Measurements from ENCODE around the gene FKBP1C.

Gene FKBP1C

DNA sequence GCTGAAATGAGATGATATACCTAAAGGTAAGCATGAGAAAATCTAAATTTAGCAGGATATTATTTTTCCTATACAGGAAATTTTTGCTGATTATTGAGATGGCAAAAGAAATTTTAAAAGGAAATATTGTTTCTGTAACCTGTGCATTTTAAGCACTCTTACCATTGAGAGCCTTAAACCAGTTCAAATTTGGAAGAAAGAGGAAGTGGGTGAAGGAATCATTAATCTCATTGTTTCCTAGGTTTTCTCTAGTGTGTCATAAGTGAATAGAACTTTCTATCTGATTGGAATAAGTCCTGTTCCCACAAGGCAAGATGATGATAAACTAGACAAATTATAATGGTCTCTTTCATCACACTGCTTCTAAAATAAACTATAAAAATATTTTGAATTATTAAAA, 22.4 kb upstream of the FKBP1C start:
- TF ChIP-seq POLR2AphosphoS5 (IDR thresholded peaks at IDR 0.05; ENCODE audit: low read depth, low read length) (no peak), TAF1 (IDR thresholded peaks at IDR 0.05; ENCODE audit: borderline replicate concordance, insufficient read depth, low read length) (no peak), FOXP2 (optimal IDR thresholded peaks at IDR 0.05; ENCODE audit: borderline replicate concordance, extremely low read depth, extremely low read length, insufficient read depth) (no peak), SIN3A (IDR thresholded peaks at IDR 0.05; ENCODE audit: borderline replicate concordance, insufficient read depth, low read length) (no peak)
- TF ChIP-seq, protein P1, sequence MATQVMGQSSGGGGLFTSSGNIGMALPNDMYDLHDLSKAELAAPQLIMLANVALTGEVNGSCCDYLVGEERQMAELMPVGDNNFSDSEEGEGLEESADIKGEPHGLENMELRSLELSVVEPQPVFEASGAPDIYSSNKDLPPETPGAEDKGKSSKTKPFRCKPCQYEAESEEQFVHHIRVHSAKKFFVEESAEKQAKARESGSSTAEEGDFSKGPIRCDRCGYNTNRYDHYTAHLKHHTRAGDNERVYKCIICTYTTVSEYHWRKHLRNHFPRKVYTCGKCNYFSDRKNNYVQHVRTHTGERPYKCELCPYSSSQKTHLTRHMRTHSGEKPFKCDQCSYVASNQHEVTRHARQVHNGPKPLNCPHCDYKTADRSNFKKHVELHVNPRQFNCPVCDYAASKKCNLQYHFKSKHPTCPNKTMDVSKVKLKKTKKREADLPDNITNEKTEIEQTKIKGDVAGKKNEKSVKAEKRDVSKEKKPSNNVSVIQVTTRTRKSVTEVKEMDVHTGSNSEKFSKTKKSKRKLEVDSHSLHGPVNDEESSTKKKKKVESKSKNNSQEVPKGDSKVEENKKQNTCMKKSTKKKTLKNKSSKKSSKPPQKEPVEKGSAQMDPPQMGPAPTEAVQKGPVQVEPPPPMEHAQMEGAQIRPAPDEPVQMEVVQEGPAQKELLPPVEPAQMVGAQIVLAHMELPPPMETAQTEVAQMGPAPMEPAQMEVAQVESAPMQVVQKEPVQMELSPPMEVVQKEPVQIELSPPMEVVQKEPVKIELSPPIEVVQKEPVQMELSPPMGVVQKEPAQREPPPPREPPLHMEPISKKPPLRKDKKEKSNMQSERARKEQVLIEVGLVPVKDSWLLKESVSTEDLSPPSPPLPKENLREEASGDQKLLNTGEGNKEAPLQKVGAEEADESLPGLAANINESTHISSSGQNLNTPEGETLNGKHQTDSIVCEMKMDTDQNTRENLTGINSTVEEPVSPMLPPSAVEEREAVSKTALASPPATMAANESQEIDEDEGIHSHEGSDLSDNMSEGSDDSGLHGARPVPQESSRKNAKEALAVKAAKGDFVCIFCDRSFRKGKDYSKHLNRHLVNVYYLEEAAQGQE (IDR thresholded peaks at IDR 0.05; ENCODE audit: insufficient read depth in 1 of 2, low read depth in 2 of 2, low read length in 2 of 2) = no peak

DNA sequence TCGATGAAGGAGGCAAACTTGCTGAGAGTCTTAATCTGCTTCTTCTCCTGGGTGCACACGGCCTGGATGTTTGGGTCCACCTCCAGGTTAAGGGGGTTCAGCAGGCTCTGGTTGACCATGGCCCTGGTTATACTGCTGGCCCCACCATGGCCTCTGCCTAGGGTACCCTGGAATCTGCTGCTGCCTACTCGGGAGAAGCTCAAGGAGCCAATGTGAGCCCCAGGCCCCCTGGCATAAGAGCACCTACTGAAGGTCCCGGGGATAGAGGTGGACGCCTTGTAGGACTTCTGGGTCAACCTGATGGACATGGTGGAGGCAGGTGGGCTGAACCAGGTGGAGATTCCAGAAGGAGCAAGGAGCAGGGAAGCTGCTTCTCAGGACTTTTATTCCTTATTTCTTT, 17.9 kb upstream of the FKBP1C start:
- TF ChIP-seq SIN3A (IDR thresholded peaks at IDR 0.05; ENCODE audit: borderline replicate concordance, insufficient read depth, low read length) (no peak), TAF1 (IDR thresholded peaks at IDR 0.05; ENCODE audit: borderline replicate concordance, insufficient read depth, low read length) (no peak), POLR2AphosphoS5 (IDR thresholded peaks at IDR 0.05; ENCODE audit: low read depth, low read length) (no peak), FOXP2 (optimal IDR thresholded peaks at IDR 0.05; ENCODE audit: borderline replicate concordance, extremely low read depth, extremely low read length, insufficient read depth) (no peak)
- TF ChIP-seq, protein P1 (IDR thresholded peaks at IDR 0.05; ENCODE audit: insufficient read depth in 1 of 2, low read depth in 2 of 2, low read length in 2 of 2) = no peak

DNA sequence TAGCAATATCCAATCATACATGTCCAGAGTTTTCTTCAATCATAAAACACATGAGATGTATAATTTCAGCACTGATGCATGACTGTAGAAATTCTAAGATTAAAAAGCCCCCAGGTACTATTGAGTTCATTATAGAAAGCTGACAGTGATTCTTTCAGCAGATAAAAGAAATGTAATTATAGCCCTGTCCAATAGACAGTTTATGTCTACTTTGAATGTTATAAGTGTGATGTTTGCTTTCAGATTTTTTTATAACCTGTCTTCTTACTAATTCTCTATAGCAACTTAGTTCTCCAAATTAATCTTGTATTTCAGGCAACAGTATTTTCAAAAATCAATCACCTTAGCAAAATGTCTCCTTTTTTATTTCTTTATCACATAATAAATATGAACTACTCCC, 13.5 kb upstream of the FKBP1C start:
- TF ChIP-seq POLR2AphosphoS5 (IDR thresholded peaks at IDR 0.05; ENCODE audit: low read depth, low read length) (no peak), FOXP2 (optimal IDR thresholded peaks at IDR 0.05; ENCODE audit: borderline replicate concordance, extremely low read depth, extremely low read length, insufficient read depth) (no peak)
- TF ChIP-seq, protein P1 (IDR thresholded peaks at IDR 0.05; ENCODE audit: insufficient read depth in 1 of 2, low read depth in 2 of 2, low read length in 2 of 2) = no peak

DNA sequence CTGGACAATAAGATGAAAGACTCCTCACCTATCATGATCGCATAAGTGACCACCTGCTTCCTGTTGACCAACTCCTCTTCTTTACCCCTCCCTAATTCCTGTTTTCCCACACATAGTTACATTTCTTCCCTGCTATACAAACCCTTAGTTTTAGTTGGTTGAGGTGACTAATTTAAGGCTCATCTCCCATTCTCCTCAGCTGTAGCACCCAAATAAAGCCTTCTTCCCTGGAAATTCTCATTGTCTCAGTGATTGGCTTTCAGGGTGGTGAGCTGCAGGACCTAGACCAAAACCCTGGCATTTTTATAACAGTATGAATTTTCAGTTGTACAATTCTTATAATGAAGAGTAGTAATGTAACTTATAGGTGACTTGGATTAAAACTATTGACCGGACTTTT, 2.1 kb downstream of the FKBP1C start:
- TF ChIP-seq TAF1 (IDR thresholded peaks at IDR 0.05; ENCODE audit: borderline replicate concordance, insufficient read depth, low read length) (no peak), POLR2AphosphoS5 (IDR thresholded peaks at IDR 0.05; ENCODE audit: low read depth, low read length) (no peak), FOXP2 (optimal IDR thresholded peaks at IDR 0.05; ENCODE audit: borderline replicate concordance, extremely low read depth, extremely low read length, insufficient read depth) (no peak), SIN3A (IDR thresholded peaks at IDR 0.05; ENCODE audit: borderline replicate concordance, insufficient read depth, low read length) (no peak)
- TF ChIP-seq, protein P1 (IDR thresholded peaks at IDR 0.05; ENCODE audit: insufficient read depth in 1 of 2, low read depth in 2 of 2, low read length in 2 of 2) = no peak

DNA sequence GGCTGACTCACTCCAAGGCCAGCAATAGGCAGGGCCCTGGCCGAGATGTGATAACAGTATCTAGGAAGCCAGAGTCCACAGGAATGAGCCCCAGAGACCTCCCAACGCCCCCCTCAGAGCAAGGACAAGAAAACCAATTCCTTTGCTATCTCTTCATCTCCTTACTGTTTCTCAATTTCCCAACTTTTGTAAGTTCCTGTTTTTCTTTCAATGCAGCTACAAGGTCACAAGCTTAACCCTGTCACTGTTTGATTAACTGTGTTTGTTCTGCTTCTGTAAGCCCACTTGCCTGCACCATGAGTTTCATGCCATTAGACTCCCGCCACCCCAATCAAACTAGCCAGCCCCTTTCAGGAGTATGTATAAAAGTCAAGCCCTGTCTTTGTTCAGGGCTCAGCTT, 3.5 kb downstream of the FKBP1C start:
- no peak for TF ChIP-seq FOXP2 (optimal IDR thresholded peaks at IDR 0.05; ENCODE audit: borderline replicate concordance, extremely low read depth, extremely low read length, insufficient read depth)
- no peak for TF ChIP-seq SIN3A (IDR thresholded peaks at IDR 0.05; ENCODE audit: borderline replicate concordance, insufficient read depth, low read length)
- TF ChIP-seq POLR2AphosphoS5 (IDR thresholded peaks at IDR 0.05; ENCODE audit: low read depth, low read length) = no peak
- no peak for TF ChIP-seq TAF1 (IDR thresholded peaks at IDR 0.05; ENCODE audit: borderline replicate concordance, insufficient read depth, low read length)
- TF ChIP-seq, protein P1 (IDR thresholded peaks at IDR 0.05; ENCODE audit: insufficient read depth in 1 of 2, low read depth in 2 of 2, low read length in 2 of 2) = no peak

Data from PFSK-1 (cell line).